Omental fat pad (tissue), 4 donors: ENCODE data around the gene GCK. TPM values are rescaled to one million over a fixed set of nuclear protein-coding genes. Genes with fewer than 3 reads are reported as not detected.

Experiments used
- ATAC-seq: fragments of 150-250 bp; one replicate; pipeline ENCODE4 v1.9.1; 2016; ENCODE audit warnings: mild to moderate bottlenecking, moderate library complexity; ENCODE audit not compliant: low FRiP score
- DNase-seq: peaks from one replicate; pipeline ENCODE4 v3.0.0-alpha.2; 2019; ENCODE audit warnings: low spot score
- total RNA-seq, 4 donors: library from RNA; depleted of rRNA; stranded (reverse); fragments of >200 nt; gene quantifications; one replicate each; pipeline ENCODE4 v1.1.0, GENCODE V29; 2016
- TF ChIP-seq, protein P1 (sequence below), 3 donors: fragments of 450-650 bp; IDR thresholded peaks; one replicate each; pipeline ENCODE4 v1.5.1; 2016 to 2017; ENCODE audit warnings: antibody characterized with exemption in 3 of 3, mild to moderate bottlenecking in 3 of 3, moderate library complexity in 2 of 3

The GCK gene
- total RNA-seq, 4 donors from 2014 or later: 0.38 to 3.9 (median 1.1) TPM

DNA sequence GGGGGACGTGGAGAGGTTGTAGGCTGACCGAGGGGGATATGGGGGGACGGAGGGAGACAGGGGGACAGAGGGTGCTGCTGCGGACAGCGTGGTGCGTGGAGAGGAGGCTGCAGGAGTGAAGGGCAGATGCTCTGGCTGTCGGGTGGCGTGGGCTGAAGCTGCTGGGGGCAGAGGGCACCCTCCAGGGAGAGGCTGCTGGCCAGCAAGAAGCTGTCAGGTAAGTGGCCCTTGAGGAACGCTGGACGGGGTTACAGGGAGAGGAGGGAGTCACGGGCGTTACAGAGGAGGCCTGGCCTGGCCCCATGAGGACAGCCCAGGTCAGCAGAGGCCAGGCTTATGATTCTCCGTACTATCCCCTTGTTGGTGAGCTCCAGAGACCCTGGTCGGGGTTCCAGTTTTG, 38.7 kb upstream of the GCK start:
- no peak for DNase-seq
- TF ChIP-seq, protein P1, sequence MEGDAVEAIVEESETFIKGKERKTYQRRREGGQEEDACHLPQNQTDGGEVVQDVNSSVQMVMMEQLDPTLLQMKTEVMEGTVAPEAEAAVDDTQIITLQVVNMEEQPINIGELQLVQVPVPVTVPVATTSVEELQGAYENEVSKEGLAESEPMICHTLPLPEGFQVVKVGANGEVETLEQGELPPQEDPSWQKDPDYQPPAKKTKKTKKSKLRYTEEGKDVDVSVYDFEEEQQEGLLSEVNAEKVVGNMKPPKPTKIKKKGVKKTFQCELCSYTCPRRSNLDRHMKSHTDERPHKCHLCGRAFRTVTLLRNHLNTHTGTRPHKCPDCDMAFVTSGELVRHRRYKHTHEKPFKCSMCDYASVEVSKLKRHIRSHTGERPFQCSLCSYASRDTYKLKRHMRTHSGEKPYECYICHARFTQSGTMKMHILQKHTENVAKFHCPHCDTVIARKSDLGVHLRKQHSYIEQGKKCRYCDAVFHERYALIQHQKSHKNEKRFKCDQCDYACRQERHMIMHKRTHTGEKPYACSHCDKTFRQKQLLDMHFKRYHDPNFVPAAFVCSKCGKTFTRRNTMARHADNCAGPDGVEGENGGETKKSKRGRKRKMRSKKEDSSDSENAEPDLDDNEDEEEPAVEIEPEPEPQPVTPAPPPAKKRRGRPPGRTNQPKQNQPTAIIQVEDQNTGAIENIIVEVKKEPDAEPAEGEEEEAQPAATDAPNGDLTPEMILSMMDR (IDR thresholded peaks at IDR 0.05): no peak

DNA sequence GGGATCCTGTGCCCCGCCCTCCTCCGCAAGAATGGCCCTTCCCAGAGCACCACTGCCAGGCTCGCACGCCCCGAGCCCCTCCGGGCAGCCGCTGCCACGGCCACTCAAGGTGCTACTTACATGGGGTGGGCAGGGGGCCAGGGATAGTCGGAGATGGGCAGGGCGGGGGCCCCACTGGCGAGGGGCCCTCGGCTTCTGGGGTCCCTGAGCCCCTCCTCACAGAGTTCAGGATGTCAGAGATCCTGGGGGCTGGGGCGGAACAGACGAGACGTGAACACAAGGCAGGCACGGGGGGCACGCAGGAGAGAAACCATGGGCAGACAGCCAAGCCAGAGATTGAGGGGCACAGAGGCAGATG, 37.1 kb upstream of the GCK start:
- no peak for ATAC-seq
- no peak for DNase-seq
- TF ChIP-seq, protein P1 (IDR thresholded peaks at IDR 0.05): no peak

More for the DNA sequence above, 38.7 kb upstream of the GCK start:
- no peak for ATAC-seq

DNA sequence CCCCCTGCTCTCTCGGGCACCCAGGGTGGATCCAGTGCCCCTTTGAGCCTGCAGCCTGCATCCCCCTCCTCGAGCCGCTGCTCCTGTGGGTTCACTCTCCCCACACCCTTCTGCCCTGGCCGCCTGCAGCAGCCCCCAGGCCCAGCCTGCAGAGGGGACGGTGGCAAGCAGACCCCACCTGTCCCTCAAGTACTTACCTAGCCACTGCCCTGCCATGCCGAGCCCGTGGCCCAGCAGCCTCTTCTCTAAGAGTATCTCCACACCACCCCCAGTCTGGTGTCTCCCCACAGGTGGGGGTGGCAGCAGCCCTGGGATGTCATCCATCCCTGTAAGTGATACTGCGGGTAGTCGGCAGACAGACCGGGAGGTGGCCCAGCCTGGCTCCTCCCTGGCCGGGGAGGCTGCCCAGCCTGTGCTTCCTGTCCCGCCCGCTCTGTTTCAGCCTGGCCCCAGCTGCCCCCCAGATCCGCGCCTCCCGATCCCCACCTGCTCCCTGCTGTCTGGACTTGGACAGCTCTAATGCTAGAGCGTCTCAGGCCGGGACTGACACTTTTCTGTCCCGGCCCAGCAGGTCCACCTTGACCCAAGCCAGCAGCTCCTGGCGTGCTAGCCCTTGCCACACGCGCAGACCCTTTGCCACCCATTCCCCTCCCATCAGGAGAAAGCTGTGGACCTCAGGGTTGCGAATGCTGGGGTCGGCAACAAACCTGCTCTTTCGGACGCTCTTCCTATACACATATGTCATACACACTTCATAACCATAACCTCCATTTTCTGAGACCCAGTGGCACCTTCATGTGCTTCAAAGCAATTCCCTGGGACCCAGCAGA, 36.5 kb upstream of the GCK start:
- ATAC-seq (no peak), DNase-seq (no peak)
- TF ChIP-seq, protein P1 (IDR thresholded peaks at IDR 0.05): no peak

DNA sequence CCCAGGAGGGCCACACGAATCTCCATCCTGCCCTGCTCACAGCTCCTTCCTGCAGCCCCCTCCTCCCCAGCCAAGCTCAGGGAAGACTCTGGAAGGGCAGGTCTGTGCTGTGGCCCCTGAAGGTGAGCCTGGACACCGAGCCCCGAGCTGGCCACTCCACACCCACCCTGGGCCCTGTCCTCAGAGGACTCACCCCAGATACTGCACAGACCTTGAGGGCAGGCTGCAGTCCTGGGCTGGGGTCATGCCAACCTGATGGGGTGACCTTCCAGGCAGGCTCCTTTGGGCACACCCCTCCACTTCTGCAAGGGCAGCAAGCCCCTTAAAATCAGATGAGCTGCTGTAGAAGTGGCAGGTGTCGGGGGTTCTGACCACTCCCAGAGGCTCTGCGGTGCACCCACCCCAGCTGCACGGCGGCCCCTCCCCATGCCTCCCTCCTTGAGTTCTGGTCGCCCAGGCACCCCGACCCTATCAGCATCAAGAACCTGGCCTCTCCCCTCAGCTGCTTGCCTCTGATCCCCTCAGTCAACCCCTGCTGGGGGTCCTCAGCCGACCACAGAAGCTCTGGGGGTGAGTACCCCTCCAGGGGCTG, 35.8 kb upstream of the GCK start:
- TF ChIP-seq, protein P1 (IDR thresholded peaks at IDR 0.05): no peak
- ATAC-seq (no peak), DNase-seq (no peak)

DNA sequence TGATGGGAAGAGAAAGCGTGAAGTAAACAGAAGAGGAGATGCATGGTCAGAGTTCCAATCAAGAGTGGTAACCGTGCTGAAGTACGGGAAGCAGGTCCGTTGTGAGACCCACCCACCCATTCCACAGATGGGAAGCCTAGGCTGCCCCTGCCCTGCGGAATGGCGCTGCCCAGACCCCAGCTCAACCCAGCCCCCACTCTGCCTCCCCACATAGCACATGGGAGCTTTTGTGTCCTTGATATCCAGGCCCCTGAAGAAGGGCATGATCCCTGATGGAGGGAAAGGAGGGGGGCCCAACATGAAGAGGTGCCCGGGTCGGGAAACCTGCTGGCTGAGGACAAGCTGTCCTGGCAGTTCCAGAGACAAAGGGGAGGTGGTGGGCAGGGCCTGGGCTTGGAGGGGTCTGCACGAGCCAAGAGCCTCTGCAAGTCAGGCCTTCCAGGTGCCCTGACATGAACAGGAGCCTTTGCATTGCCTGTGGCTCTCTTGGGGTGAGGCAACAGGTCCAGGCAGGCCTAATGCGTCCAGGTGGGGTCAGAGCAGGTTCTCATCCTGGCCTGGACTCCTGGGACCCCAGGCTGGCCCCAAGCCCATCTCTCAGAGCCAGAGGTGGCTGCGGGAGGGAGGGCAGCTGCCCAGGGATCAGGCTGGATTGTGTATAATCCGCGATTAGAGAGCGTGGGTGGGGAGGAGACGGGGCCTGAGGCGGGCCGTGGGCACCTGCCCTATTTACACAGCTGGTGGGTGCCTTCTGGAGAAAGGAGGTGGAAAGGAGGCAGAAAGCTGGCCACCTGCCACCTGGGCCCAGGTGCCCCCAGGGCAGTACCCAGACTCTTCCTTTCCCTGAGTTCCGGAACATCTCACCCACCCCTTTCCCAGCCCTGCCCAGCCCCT, 35.1 kb upstream of the GCK start:
- DNase-seq (no peak), ATAC-seq (no peak)
- TF ChIP-seq, protein P1 (IDR thresholded peaks at IDR 0.05): no peak

DNA sequence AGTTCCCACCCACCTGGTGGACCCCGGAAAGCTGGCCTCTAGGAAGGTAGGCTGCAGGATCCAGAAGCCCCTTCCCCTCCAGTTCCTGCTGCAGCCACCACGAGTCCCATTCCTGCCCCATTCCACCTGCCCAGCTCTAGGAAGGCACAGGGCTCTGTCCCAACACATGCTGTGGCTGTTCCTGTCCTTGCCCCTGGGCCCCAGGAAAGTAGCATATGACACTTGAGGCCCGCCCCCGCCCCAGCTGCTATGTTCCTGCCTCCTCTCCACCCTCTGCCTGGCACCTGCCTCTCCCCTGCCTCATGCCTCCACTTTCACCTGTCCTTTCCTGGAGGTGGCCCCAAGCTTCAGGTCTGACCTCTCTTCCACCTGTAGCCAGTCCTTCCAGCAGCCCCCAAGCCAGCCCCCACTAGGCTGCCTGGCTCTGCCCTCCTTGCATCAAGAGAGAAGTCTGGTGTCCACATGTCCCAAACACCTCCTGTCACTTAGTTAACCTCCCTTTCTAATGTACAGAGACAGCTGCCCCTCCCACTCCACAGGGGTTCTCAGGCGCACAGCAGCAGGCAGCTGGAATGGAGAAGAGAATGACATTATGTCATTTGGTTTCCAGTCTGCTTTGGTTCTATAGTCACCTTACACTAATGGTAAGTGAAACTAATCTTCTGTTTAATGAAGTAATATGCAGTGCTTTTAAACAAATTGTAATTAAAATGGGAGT, 34.3 kb upstream of the GCK start:
- TF ChIP-seq, protein P1 (IDR thresholded peaks at IDR 0.05): no peak
- ATAC-seq: no peak
- no peak for DNase-seq
